Esophagus mucosa (tissue), 1 donor: ENCODE measurements around the gene ASPDH. TPM values are rescaled to one million over a fixed set of nuclear protein-coding genes. Genes with fewer than 3 reads are reported as not detected.
A peak's percentile ranks its signal among the peaks of the same experiment; 100 is the strongest.
"Not testable (repeated sequence)": the region's sequence is repeated elsewhere in the genome, so short reads cannot be mapped to it uniquely, and the experiment has no call there.

ENCODE experiments used
- ATAC-seq: fragments of 200-7000 bp; cut with Tn5 transposase; one replicate; pipeline ENCODE4 v1.9.1; 2020
- total RNA-seq: library from RNA; stranded (reverse); gene quantifications from one replicate; pipeline ENCODE4 v1.2.4, GENCODE V29; 2023
- donor health status: DM: yes; HTN: yes; CAD: no.

The ASPDH gene
- total RNA-seq, 1 donor from 2014 or later, result not detected

- ATAC-seq, result no peak
Observed at GRCh38 chr19:50547385-50548190, 33.9 kb upstream of the ASPDH start.

GRCh38 chr19:50546527-50547221, 33.0 kb upstream of the ASPDH start:
- ATAC-seq, result no peak

- no peak for ATAC-seq
Observed at GRCh38 chr19:50542943-50543342, 29.2 kb upstream of the ASPDH start.

- ATAC-seq, result peak; percentile 82
Observed at GRCh38 chr19:50537769-50538230, 24.1 kb upstream of the ASPDH start.

GRCh38 chr19:50537306-50537685, 23.6 kb upstream of the ASPDH start:
- ATAC-seq, result no peak

GRCh38 chr19:50536662-50537305, 23.1 kb upstream of the ASPDH start:
- no peak for ATAC-seq

GRCh38 chr19:50535672-50536187, 22.0 kb upstream of the ASPDH start:
- no peak for ATAC-seq

- no peak for ATAC-seq
Observed at GRCh38 chr19:50534478-50534877, 20.8 kb upstream of the ASPDH start.

GRCh38 chr19:50532952-50533351, 19.2 kb upstream of the ASPDH start:
- ATAC-seq, result no peak

- ATAC-seq, result no peak
Observed at GRCh38 chr19:50531171-50531612, 17.5 kb upstream of the ASPDH start.

GRCh38 chr19:50528052-50528451, 14.3 kb upstream of the ASPDH start:
- not testable (repeated sequence) for ATAC-seq

- ATAC-seq, result no peak
Observed at GRCh38 chr19:50522881-50523280, 9.2 kb upstream of the ASPDH start.

- ATAC-seq, result no peak
Observed at GRCh38 chr19:50520822-50521465, 7.2 kb upstream of the ASPDH start.

- ATAC-seq, result no peak
Observed at GRCh38 chr19:50519006-50519575, 5.4 kb upstream of the ASPDH start.

- no peak for ATAC-seq
Observed at GRCh38 chr19:50518091-50519005, 4.6 kb upstream of the ASPDH start.

GRCh38 chr19:50517704-50518075, 4.0 kb upstream of the ASPDH start:
- ATAC-seq, result no peak

- ATAC-seq, result no peak
Observed at GRCh38 chr19:50516964-50517703, 3.4 kb upstream of the ASPDH start.

- no peak for ATAC-seq
Observed at GRCh38 chr19:50516456-50516855, 2.7 kb upstream of the ASPDH start.

- ATAC-seq, result no peak
Observed at GRCh38 chr19:50515168-50515561, 1.5 kb upstream of the ASPDH start.
